Measurements from ENCODE around the gene KDM2B. TPM values are rescaled to one million over a fixed set of nuclear protein-coding genes. Genes with fewer than 3 reads are reported as not detected.

Gene KDM2B
- total and polyA plus RNA-seq, 10 of the 15 experiments (the other 5 are each of a cell fraction or from before 2014, with no cell fraction given): 13.6 to 124 (median 40.4) TPM

DNA sequence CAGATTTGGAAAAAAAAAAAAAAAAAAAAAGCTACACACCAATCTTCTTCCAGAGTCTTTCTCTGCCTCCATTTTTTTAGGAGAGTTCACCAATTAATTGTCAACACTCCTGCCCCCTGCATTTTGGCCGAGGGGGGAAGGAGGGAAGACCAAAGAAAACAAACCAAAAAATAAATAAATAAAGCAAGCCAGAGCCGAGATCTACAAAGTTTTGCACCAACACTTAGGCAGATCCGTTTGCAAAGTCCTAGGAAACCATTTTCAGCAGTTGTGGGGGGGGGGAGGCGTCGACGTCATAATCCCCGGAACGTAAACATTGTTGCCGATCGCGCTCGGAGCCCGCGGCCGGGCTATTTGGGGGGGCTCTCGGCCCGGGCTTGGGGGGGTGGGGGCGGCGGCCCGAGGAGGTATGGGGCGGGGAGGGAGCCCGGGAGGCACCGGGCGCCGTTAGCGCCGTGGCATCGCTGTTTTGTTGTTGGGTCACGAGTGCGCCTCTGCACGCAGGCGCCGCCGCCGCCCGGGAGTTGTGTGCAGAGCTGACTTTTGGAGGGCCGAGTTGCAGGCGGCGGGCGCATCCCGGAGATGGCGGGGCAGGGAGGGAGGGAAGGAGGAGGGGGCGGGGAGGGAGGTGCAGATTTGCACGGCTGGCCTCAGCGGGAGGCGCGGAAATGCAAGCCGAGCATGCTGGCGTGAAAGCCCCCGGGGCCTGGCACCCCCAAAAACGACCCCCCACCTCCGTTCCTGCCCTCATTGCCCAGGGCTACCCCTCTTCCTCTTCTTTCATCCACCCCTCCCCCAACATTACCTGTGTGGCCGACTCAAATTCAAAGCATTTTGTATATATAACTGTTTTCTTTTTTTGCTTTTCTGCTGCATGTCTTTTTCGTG, 598 bp downstream of the KDM2B start (continued):
- TF ChIP-seq, protein P1, sequence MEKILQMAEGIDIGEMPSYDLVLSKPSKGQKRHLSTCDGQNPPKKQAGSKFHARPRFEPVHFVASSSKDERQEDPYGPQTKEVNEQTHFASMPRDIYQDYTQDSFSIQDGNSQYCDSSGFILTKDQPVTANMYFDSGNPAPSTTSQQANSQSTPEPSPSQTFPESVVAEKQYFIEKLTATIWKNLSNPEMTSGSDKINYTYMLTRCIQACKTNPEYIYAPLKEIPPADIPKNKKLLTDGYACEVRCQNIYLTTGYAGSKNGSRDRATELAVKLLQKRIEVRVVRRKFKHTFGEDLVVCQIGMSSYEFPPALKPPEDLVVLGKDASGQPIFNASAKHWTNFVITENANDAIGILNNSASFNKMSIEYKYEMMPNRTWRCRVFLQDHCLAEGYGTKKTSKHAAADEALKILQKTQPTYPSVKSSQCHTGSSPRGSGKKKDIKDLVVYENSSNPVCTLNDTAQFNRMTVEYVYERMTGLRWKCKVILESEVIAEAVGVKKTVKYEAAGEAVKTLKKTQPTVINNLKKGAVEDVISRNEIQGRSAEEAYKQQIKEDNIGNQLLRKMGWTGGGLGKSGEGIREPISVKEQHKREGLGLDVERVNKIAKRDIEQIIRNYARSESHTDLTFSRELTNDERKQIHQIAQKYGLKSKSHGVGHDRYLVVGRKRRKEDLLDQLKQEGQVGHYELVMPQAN (conservative IDR thresholded peaks at IDR 0.05): no peak
- no peak for TF ChIP-seq EP300 (IDR thresholded peaks at IDR 0.05; ENCODE audit: borderline replicate concordance in 1 of 2, control insufficient read depth in 1 of 2, low read depth in 2 of 2, low read length in 2 of 2)
- TF ChIP-seq, protein P2, sequence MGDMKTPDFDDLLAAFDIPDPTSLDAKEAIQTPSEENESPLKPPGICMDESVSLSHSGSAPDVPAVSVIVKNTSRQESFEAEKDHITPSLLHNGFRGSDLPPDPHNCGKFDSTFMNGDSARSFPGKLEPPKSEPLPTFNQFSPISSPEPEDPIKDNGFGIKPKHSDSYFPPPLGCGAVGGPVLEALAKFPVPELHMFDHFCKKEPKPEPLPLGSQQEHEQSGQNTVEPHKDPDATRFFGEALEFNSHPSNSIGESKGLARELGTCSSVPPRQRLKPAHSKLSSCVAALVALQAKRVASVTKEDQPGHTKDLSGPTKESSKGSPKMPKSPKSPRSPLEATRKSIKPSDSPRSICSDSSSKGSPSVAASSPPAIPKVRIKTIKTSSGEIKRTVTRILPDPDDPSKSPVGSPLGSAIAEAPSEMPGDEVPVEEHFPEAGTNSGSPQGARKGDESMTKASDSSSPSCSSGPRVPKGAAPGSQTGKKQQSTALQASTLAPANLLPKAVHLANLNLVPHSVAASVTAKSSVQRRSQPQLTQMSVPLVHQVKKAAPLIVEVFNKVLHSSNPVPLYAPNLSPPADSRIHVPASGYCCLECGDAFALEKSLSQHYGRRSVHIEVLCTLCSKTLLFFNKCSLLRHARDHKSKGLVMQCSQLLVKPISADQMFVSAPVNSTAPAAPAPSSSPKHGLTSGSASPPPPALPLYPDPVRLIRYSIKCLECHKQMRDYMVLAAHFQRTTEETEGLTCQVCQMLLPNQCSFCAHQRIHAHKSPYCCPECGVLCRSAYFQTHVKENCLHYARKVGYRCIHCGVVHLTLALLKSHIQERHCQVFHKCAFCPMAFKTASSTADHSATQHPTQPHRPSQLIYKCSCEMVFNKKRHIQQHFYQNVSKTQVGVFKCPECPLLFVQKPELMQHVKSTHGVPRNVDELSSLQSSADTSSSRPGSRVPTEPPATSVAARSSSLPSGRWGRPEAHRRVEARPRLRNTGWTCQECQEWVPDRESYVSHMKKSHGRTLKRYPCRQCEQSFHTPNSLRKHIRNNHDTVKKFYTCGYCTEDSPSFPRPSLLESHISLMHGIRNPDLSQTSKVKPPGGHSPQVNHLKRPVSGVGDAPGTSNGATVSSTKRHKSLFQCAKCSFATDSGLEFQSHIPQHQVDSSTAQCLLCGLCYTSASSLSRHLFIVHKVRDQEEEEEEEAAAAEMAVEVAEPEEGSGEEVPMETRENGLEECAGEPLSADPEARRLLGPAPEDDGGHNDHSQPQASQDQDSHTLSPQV (IDR thresholded peaks at IDR 0.05): no peak
- TF ChIP-seq ZBED1 (IDR thresholded peaks at IDR 0.05; ENCODE audit: borderline replicate concordance): no peak
- TF ChIP-seq RUNX3 (IDR thresholded peaks at IDR 0.05; ENCODE audit: low read length): 0 out of 2 replicates have a peak, but pooled peaks have one; percentile 9
- TF ChIP-seq JUNB (IDR thresholded peaks at IDR 0.05): no peak
- TF ChIP-seq CREM (IDR thresholded peaks at IDR 0.05; ENCODE audit: low read depth): peak; percentile 85
- TF ChIP-seq CBX5 (IDR thresholded peaks at IDR 0.05; ENCODE audit: low read depth): no peak
- peak; percentile 40 to 67; a peak in 2 of 4 replicates for TF ChIP-seq BHLHE40 (IDR thresholded peaks at IDR 0.05; ENCODE audit: borderline replicate concordance in 1 of 2, low read depth in 2 of 2, low read length in 1 of 2)
- TF ChIP-seq HCFC1 (IDR thresholded peaks at IDR 0.05; ENCODE audit: low read length): no peak
- TF ChIP-seq, protein P3, sequence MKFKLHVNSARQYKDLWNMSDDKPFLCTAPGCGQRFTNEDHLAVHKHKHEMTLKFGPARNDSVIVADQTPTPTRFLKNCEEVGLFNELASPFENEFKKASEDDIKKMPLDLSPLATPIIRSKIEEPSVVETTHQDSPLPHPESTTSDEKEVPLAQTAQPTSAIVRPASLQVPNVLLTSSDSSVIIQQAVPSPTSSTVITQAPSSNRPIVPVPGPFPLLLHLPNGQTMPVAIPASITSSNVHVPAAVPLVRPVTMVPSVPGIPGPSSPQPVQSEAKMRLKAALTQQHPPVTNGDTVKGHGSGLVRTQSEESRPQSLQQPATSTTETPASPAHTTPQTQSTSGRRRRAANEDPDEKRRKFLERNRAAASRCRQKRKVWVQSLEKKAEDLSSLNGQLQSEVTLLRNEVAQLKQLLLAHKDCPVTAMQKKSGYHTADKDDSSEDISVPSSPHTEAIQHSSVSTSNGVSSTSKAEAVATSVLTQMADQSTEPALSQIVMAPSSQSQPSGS (IDR thresholded peaks at IDR 0.05; ENCODE audit: low read length): no peak
- TF ChIP-seq KLF5 (IDR thresholded peaks at IDR 0.05; ENCODE audit: partially characterized antibody): no peak
- TF ChIP-seq NR2C1 (IDR thresholded peaks at IDR 0.05): no peak
- no peak; a peak in 1 of 4 replicates for TF ChIP-seq IKZF2 (IDR thresholded peaks at IDR 0.05)
- no peak for TF ChIP-seq ZNF217 (IDR thresholded peaks at IDR 0.05)
- TF ChIP-seq HDAC6 (IDR thresholded peaks at IDR 0.05; ENCODE audit: unreplicated experiment): no peak
- TF ChIP-seq CHD4 (IDR thresholded peaks at IDR 0.05): no peak
- TF ChIP-seq YY1 (IDR thresholded peaks at IDR 0.05; ENCODE audit: low read depth, low read length): peak; percentile 65; the same call in 1 of the 2 replicates
- TF ChIP-seq ZNF24 (IDR thresholded peaks at IDR 0.05): no peak
- no peak for TF ChIP-seq MEF2B (IDR thresholded peaks at IDR 0.05; ENCODE audit: partially characterized antibody, poor library complexity, severe bottlenecking)
- peak; percentile 25 for TF ChIP-seq NBN (IDR thresholded peaks at IDR 0.05)
- TF ChIP-seq NRF1 (conservative IDR thresholded peaks at IDR 0.05; ENCODE audit: low read depth, low read length): peak; percentile 32; the same call in 1 of the 2 replicates
- no peak for TF ChIP-seq TCF3 (IDR thresholded peaks at IDR 0.05; ENCODE audit: borderline replicate concordance, insufficient read depth, low read depth, low read length)
- TF ChIP-seq CREB1 (IDR thresholded peaks at IDR 0.05; ENCODE audit: low read depth): peak; percentile 89

Data from GM12878 (cell line).